GM12878 (cell line): ENCODE measurements around the gene STYXL1. TPM values are rescaled to one million over a fixed set of nuclear protein-coding genes. Genes with fewer than 3 reads are reported as not detected.

Source experiments
- ATF3 ChIP-seq: IDR thresholded peaks from 2 replicates; pipeline ENCODE4 v1.6.1; 2011; ENCODE audit warnings: low read depth, mild to moderate bottlenecking, low read length, moderate library complexity, borderline replicate concordance; ENCODE audit errors: extremely low read depth
- KLF5 ChIP-seq: fragments of 450-650 bp; IDR thresholded peaks from 2 replicates; pipeline ENCODE4 v1.6.1; 2014; ENCODE audit warnings: mild to moderate bottlenecking; ENCODE audit not compliant: partially characterized antibody
- PML ChIP-seq: IDR thresholded peaks from 2 replicates; pipeline ENCODE4 v1.6.1; 2012; ENCODE audit warnings: low read length, inconsistent platforms
- polyA plus RNA-seq, 11 experiments: library from polyadenylated mRNA; depleted of rRNA in 4 of 11; unstranded in 6 of 11; stranded (reverse) in 5 of 11; fragments of >200 nt; fragmentation: Nextera tagmentation in 4 of 11; fragmentation: Illumina TruSeq in 1 of 11; extraction: Ambion mirVana in 4 of 11; extraction: Trizol in 1 of 11; gene quantifications; 1 replicate in 1 of 11; 2 replicates in 10 of 11; pipeline versions ENCODE4 v1.2.1 to v1.2.3, GENCODE V29; 2011 to 2016; ENCODE audit warnings: inconsistent platforms in 2 of 11, missing spikeins in 2 of 11, low read depth in 1 of 11
- total RNA-seq, 4 experiments: library from RNA; depleted of rRNA in 3 of 4; stranded (reverse); fragments of >200 nt in 3 of 4; fragmentation: Illumina TruSeq in 1 of 4; extraction: Trizol in 1 of 4; gene quantifications; 2 replicates each; pipeline versions ENCODE4 v1.2.1 to v1.2.3, GENCODE V29; 2013 to 2021
- TF ChIP-seq, protein P1 (sequence below): fragments of 450-650 bp; IDR thresholded peaks from 2 replicates; pipeline ENCODE4 v1.6.1; 2017; ENCODE audit warnings: mild to moderate bottlenecking, moderate library complexity
- TF ChIP-seq, protein P2 (sequence below): IDR thresholded peaks from 2 replicates; pipeline ENCODE4 v1.6.1; 2012; ENCODE audit warnings: low read depth, low read length, improper control_type of control experiment

Gene STYXL1
- total and polyA plus RNA-seq, 10 of the 15 experiments (the other 5 are each of a cell fraction or from before 2014, with no cell fraction given) = 18.4 to 65.9 (median 40.7) TPM

- TF ChIP-seq, protein P1, sequence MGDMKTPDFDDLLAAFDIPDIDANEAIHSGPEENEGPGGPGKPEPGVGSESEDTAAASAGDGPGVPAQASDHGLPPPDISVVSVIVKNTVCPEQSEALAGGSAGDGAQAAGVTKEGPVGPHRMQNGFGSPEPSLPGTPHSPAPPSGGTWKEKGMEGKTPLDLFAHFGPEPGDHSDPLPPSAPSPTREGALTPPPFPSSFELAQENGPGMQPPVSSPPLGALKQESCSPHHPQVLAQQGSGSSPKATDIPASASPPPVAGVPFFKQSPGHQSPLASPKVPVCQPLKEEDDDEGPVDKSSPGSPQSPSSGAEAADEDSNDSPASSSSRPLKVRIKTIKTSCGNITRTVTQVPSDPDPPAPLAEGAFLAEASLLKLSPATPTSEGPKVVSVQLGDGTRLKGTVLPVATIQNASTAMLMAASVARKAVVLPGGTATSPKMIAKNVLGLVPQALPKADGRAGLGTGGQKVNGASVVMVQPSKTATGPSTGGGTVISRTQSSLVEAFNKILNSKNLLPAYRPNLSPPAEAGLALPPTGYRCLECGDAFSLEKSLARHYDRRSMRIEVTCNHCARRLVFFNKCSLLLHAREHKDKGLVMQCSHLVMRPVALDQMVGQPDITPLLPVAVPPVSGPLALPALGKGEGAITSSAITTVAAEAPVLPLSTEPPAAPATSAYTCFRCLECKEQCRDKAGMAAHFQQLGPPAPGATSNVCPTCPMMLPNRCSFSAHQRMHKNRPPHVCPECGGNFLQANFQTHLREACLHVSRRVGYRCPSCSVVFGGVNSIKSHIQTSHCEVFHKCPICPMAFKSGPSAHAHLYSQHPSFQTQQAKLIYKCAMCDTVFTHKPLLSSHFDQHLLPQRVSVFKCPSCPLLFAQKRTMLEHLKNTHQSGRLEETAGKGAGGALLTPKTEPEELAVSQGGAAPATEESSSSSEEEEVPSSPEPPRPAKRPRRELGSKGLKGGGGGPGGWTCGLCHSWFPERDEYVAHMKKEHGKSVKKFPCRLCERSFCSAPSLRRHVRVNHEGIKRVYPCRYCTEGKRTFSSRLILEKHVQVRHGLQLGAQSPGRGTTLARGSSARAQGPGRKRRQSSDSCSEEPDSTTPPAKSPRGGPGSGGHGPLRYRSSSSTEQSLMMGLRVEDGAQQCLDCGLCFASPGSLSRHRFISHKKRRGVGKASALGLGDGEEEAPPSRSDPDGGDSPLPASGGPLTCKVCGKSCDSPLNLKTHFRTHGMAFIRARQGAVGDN = no peak
- TF ChIP-seq KLF5 (no peak), ATF3 (no peak), PML (no peak)
- TF ChIP-seq, protein P2, sequence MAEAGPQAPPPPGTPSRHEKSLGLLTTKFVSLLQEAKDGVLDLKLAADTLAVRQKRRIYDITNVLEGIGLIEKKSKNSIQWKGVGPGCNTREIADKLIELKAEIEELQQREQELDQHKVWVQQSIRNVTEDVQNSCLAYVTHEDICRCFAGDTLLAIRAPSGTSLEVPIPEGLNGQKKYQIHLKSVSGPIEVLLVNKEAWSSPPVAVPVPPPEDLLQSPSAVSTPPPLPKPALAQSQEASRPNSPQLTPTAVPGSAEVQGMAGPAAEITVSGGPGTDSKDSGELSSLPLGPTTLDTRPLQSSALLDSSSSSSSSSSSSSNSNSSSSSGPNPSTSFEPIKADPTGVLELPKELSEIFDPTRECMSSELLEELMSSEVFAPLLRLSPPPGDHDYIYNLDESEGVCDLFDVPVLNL = no peak
Measured at GRCh38 chr7:76057103-76057812, 9.5 kb upstream of the STYXL1 start (continued).
